Stimulated activated CD4-positive, alpha-beta T cell treated with anti-CD3 and anti-CD28 coated beads, Interleukin-4, amount 100 ng/mL, for 1 hour (primary cell): ENCODE measurements around the gene CEP350.

ENCODE experiments used
- DNase-seq: peaks from one replicate; pipeline ENCODE4 v3.0.0-alpha.2; 2020

CEP350 gene

DNA sequence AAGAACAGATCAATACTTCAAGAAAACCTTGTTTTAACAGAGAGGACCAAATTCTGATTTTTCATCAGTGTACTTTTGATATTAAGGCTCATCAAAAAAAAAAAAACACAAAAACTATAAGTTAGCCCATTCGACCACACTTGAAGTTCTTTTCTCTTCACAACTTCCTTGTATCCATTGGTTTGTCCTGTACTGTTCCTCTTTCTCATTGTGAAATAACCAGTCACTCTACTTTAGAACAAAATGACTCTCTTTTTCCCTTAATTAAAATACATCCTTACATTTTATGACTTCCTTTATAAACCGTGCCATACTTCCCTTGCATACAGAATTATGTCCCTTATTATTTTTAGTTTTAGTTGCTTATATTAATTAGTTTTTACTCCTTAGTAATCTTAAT is 208.4 kb downstream of the CEP350 start:
- DNase-seq, result no peak
